GM21576 (cell line): ENCODE data around the gene INTS14.

Experiments
- ATAC-seq: cut with Tn5 transposase; IDR thresholded peaks from one replicate; pipeline ENCODE4 v1.9.1; 2021; ENCODE audit warnings: mild to moderate bottlenecking, moderate library complexity; ENCODE audit not compliant: unreplicated experiment

Gene INTS14

GRCh38 chr15:65610871-65611718 is at the start of gene INTS14:
Gene INTS14 (minus strand): TSS chr15:65611131. CDS start chr15:65607380, 3,751 bp downstream.
- ATAC-seq: peak; percentile 94

GRCh38 chr15:65659502-65660052 is 48.6 kb upstream of the INTS14 start:
- no peak for ATAC-seq

DNA sequence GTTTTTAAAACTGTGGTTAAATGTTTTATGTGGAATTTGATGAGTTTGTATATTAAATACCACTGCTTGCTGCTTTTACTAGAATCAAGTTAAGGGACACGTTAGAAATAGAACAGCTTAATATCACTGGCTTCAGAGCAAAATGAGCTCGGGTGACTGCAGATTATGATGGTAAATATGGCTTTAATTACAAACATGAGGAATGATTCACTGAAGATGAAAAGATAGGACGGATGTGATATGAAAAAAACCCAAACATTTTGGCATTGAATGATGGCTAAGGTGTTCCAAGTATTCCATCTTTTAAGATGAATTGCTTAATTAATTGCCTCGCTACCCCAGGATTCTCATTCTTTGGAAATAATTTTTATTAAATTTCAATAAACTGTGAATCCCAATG is 44.5 kb upstream of the INTS14 start:
- ATAC-seq: no peak

GRCh38 chr15:65655026-65655425 is 44.1 kb upstream of the INTS14 start:
- no peak for ATAC-seq

DNA sequence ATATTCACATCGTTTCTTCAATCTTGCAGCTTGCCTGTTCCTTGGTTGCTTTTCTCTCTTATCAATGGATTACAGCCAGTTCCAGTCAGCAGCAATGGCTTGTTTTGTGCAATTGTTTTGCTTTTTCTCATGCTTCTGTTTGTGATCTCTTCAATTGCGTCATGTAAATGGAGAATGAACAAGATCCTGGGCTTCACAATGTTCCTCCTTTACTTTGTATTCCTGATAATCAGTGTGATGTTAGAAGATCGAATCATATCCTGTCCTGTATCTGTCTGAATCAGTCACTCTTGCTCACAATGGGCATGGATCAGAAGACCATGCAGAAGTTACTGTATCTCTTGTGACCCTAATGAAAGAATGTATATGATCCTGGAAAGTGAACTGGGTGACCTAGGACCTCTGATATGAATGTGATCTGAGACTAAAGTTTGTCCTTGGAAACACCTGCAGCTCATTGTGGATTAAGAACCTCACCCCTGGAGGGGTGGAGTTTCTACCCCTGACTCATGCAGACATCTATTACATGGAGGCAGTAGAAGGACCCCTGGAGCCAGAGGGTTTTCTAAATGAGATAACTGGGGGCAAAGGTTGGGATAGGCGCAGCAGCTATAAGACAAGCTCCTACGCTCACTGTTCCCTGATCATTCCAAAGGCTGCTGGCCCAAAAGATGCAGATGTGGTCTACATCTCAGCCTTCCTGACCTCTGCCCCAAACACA is 43.0 kb upstream of the INTS14 start:
- no peak for ATAC-seq

DNA sequence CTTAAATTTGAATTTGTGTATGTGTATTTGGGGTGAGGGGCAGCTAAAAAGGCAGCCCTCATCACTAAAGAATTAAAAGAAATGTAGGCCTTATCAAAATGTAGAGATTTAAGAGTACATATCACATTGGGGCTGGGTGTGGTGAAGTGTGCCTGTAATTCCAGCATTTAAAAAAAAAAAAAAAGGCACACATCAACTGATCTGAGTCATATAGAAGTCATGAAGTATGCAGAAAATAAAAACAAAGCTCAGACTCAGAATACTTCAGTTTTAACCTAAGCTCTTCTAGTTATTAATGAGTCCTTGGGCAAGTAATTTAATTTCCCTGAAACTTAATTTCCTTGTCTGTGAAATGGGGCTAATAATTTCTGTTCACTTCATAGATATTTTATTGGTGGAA is 42.4 kb upstream of the INTS14 start:
- ATAC-seq: no peak

DNA sequence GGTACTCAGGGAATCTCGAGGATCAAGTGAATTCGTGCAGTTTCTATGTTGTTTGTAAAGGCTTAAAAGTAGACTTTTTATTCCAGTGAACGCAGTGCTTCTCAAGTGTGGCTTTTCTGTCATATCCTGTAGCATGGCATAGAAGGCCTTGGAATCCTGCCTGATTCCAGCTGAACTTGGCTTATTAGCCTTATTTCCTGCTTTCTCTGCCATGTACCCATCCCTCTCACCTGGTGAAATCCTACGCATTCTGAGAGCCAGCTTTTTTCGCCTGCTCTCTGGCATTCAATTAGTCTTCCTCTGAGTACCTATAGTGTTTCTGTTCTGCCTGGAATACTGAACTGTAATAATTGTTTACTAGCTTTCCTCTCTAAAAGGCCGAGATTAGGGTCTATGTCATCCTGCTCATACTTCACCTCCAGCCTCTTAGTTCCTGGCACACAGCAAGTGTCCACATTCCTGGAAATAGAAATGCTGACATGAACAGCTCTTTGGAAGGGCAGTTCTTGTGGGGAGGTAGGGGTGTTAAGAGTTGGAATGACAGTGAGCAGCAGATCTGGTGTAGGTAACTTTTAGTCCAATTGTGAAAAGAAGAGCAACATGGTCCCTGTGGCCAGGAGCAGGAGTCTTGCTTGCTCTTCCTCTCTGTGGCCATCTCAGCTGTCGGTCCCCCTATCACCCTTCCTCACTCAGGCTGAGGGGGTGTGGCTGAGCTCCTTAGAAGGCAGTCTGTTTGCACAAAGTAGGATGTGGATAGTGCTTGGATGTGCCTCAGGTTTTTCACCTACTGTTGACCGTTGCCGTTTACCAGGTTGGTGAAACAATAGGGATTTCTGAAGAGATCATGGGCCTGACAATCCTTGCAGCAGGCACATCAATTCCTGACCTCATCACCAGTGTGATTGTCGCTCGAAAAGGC is 41.2 kb upstream of the INTS14 start:
- no peak for ATAC-seq

GRCh38 chr15:65651042-65651322 is 40.1 kb upstream of the INTS14 start:
- no peak for ATAC-seq

DNA sequence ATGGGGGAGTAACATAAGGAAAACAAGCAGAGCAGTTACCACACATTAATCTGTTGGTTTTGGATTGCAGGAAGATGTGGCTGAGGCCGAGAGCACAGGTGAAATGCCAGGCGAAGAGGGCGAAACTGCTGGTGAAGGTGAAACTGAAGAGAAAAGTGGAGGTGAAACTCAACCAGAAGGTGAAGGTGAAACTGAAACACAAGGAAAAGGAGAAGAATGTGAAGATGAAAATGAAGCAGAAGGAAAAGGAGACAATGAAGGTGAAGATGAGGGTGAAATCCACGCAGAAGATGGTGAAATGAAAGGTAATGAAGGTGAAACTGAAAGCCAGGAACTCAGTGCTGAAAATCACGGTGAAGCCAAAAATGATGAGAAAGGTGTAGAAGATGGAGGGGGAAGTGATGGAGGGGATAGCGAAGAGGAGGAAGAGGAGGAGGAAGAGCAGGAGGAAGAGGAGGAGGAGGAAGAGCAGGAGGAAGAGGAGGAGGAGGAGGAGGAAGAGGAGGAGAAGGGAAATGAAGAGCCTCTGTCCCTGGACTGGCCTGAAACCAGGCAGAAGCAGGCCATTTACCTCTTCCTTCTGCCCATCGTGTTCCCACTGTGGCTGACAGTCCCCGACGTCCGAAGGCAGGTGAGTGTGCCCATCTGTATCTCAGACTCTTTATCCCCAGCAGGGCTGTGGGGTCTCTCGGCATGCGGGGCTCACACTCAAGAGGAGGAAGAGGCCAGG is 39.5 kb upstream of the INTS14 start:
- no peak for ATAC-seq

- no peak for ATAC-seq
These were observed 35.6 kb upstream of the INTS14 start for GRCh38 chr15:65646486-65646885.

DNA sequence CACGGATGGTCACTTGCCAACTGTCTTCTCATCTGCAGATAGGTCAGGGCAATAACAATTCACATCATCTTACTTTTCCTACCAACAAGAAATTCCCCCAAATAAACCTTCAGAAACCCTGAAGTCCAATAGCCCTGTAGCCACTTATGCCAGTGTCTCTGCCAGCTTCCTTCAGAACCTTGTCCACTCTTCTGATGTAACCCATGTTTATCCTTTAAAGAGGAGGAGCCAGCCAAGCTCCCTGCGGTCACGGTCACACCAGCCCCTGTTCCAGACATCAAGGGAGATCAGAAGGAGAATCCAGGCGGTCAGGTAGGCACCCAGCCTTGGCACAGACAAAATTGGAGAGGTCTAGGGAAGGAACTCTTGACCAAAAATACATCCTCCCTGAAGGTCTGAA is 34.5 kb upstream of the INTS14 start:
- ATAC-seq: no peak

GRCh38 chr15:65644282-65644681 is 33.4 kb upstream of the INTS14 start:
- ATAC-seq: no peak

DNA sequence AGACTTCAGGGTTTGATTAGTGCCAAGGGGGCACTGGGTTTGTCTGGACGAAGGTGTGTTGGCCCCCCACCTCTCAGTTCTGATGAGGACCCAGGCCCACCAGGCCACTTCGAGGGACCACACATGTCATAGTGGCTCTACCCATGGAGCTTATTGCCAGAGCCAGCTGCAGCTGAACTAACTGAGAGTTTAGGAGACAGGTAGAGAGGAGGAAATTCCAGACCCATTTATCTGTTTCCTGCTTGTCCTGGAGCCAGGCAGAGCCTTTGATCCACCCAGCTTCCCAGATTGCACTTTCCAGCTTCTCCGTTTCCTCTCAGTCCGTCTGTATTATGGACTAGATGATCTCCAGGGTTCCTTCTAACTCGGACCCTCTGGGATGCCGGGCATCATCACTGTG is 31.7 kb upstream of the INTS14 start:
- ATAC-seq: no peak

DNA sequence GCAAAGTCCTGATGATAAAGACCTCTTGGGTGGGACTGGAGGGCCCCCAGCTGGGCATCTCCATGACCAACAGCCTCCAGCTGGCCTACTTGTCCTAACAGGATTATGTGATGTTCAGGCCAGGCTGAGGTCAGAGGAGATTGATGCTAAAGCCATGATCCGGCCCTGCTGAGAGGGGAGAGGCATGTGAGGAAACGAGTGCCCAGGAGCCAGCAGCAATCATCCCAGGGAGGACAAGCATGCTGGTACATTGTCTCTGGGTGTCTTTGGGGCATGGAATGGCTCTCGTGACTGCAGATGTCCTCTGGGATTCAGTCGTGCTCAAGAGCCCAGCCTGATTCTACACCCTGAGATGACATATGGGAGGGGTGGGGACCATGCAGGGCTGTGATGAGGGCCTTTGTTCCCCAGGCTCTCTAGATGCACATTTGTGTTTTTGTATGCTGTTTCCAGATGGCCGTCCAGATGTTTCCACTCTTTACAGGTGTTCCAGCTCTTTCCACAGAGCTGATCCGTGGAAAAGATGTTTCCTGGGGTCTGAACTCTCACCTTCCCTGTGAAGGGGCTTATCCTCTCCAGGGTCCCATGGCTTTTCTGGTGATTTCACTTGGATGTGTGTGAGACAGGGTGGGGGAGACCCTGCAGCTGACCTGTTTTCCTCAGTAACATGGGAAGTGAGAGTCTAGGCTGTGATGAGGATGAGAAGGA is 31.0 kb upstream of the INTS14 start:
- no peak for ATAC-seq

DNA sequence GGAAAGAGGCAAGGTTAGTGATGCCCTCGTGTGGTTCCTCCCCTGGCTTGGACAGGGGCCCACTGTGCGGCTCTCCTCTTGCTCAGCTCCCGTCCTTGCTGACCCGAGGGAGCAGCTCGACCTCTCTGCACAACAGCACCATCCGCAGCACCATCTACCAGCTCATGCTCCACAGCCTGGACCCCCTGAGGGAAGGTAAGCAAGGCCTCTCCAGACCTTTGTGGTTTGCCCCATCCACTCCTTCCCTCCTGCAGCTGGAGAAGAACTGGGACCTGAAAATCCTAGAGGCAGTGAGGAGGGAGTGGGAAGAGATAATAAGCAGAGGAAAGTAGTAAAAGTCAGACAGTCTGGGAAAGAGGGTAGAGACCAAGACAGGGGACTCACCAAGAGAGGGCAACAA is 28.6 kb upstream of the INTS14 start:
- no peak for ATAC-seq

GRCh38 chr15:65638681-65639089 is 27.8 kb upstream of the INTS14 start:
- no peak for ATAC-seq

GRCh38 chr15:65638109-65638508 is 27.2 kb upstream of the INTS14 start:
- ATAC-seq: no peak

DNA sequence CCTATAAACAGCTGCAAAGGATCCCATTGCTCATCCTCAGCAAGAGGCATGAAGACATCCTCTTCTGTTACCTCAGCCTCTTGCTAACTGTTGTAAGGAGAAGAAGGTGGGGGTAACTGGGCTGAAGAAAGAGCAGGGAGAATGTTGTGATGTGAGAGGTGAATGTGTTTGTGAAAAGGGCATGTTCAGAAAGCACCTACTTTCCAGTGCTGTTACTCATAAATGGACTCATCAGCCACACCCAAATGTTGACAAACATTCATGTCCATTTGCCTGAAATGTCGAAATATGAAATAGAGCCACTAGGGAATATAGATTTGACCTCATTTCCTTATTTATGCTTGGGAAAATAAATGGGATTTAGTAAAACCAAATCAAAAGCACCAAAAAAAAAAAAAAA is 23.4 kb upstream of the INTS14 start:
- ATAC-seq: no peak

DNA sequence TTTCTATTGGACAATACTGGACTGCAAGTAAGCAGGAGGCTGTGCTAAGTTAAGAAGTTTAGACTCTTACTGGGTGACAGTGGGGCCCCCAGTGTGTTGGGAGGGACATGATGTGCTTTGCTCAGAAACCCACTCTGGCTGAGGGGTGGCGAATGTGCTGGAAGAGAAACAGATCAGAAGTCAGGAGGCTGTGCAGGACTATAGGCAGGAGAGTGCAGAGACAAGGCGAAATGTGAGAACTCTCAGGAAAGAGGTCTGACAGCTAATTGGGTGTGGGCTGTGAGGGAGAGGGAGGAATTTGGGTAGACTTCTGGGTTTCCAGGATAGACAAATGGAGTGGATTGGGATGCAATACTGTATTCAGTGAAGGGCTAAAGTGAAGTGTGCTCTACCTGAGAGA is 22.8 kb upstream of the INTS14 start:
- ATAC-seq: no peak
